Nephron (organoid): Measurements from ENCODE around the gene TMEM208.

Experiments used
- H3K27ac Mint-ChIP-seq, 3 experiments: 2 replicates each; pipeline ENCODE4 v1.8.0; 2020; ENCODE audit warnings: mixed read lengths in 3 of 3, mild to moderate bottlenecking in 2 of 3, moderate library complexity in 1 of 3
- H3K27me3 Mint-ChIP-seq: 2 replicates; pipeline ENCODE4 v1.8.0; 2021; ENCODE audit warnings: low read depth, mild to moderate bottlenecking, moderate library complexity, mixed read lengths
- H3K36me3 Mint-ChIP-seq: 2 replicates; pipeline ENCODE4 v1.8.0; 2020; ENCODE audit warnings: low read depth, mixed read lengths
- H3K4me1 Mint-ChIP-seq: 2 replicates; pipeline ENCODE4 v1.8.0; 2020; ENCODE audit warnings: mixed read lengths
- H3K4me3 Mint-ChIP-seq, 3 experiments: 2 replicates each; pipeline ENCODE4 v1.8.0; 2020; ENCODE audit warnings: mild to moderate bottlenecking in 3 of 3, mixed read lengths in 3 of 3, moderate library complexity in 2 of 3
- H3K9me3 Mint-ChIP-seq: 2 replicates; pipeline ENCODE4 v1.8.0; 2020; ENCODE audit warnings: mixed read lengths
- TF ChIP-seq, protein P1 (sequence below), 3 experiments: fragments of 200-600 bp; sonication (generic); IDR thresholded peaks; one replicate each; pipeline ENCODE4 v1.5.0; 2021; ENCODE audit warnings: antibody characterized with exemption in 3 of 3; ENCODE audit not compliant: unreplicated experiment in 3 of 3

Gene TMEM208

DNA sequence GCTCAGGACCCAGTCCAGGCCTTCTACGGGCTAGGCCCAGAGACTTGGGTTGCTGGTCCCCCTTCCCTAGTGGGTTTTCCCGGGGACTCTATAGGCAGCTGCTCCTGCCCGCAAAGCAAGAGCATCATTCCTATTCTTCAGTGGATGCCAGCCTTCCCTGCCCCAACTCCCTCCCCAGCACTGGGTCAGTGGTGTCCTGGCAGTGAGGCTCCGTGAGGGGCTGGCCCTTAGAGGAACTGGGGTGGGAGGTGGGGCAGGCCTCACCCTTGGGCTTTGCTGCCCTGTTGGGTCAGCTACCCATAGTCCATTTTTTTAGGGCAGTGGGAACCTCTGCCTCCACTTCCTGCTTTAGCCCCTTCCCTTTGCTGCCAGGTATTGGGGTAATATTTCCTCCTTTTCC lies 44.5 kb downstream of the TMEM208 start:
- no peaks in the 10 kb centered on the region for H3K36me3 Mint-ChIP-seq
- H3K4me3 Mint-ChIP-seq = no peak overlapping the region
- TF ChIP-seq, protein P1, sequence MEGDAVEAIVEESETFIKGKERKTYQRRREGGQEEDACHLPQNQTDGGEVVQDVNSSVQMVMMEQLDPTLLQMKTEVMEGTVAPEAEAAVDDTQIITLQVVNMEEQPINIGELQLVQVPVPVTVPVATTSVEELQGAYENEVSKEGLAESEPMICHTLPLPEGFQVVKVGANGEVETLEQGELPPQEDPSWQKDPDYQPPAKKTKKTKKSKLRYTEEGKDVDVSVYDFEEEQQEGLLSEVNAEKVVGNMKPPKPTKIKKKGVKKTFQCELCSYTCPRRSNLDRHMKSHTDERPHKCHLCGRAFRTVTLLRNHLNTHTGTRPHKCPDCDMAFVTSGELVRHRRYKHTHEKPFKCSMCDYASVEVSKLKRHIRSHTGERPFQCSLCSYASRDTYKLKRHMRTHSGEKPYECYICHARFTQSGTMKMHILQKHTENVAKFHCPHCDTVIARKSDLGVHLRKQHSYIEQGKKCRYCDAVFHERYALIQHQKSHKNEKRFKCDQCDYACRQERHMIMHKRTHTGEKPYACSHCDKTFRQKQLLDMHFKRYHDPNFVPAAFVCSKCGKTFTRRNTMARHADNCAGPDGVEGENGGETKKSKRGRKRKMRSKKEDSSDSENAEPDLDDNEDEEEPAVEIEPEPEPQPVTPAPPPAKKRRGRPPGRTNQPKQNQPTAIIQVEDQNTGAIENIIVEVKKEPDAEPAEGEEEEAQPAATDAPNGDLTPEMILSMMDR (IDR thresholded peaks at IDR 0.05; ENCODE audit: unreplicated experiment in 3 of 3) = no peak
- no peaks in the 10 kb centered on the region for H3K9me3 Mint-ChIP-seq
- H3K4me1 Mint-ChIP-seq = peaks cover under 1% of the 10 kb centered on the region
- H3K27ac Mint-ChIP-seq = no peak overlapping the region
- H3K27me3 Mint-ChIP-seq = peaks cover 7% of the 10 kb centered on the region

DNA sequence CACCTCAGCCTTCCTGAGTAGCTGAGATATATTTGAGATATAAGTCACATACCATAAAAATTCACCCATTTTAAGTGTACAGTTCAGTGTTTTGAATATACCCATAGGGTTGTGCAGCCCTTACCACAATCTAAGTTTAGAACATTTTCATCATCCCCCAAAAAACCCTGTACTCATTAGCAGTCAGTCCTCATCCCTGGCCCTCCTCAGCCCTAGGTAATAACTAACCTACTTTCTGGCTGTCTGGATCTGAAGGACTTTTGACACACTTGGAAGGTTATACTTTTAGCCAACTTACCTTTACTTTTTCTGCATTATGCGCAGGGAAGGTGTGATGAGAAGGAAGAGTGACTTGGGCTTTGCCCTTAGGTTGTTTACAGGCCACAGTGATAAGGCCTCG lies 48.4 kb downstream of the TMEM208 start:
- TF ChIP-seq, protein P1 (IDR thresholded peaks at IDR 0.05; ENCODE audit: unreplicated experiment in 3 of 3) = no peak
- H3K27ac Mint-ChIP-seq = peak overlapping the region; percentile 71 to 89 (median 80)
- H3K4me1 Mint-ChIP-seq = peaks cover 10% of the 10 kb centered on the region
- no peaks in the 10 kb centered on the region for H3K36me3 Mint-ChIP-seq
- H3K27me3 Mint-ChIP-seq = no peaks in the 10 kb centered on the region
- no peaks in the 10 kb centered on the region for H3K9me3 Mint-ChIP-seq
- peak overlapping the region in 2 of 3 experiments; percentile 6 to 19 for H3K4me3 Mint-ChIP-seq

DNA sequence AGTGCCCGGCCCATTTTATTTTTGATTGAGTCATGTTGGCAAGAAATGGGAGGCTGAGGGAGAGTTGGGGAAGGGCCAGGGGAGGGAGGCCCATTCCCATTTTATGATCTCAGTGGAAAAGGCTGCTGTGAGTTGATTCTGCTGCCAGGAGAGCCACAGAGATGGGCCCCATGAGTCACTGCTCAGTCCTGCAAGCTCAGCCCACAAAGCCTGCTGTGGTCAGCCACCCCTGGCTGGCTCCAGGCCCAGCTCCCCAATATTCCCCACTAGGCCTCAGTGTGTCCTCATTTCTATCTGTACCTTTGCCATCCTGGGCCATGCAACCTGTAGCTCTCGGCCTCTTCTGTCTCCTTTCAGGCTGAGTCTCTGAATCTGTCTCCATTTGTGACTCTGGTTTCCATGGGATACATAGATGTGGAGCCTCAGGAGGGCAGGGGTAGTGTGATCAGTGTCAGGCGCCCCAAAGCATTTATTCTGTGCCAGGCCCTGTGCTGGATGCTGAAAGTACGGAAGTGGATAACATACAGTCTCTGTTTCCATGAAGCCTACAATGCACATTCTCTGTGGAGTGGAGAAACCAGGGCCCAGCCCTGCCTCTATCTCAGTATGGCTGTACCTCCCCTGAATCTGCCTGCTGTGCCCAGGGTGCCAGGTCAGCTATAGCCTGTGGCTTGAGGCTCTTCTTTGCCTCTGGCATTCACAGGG lies 50.5 kb downstream of the TMEM208 start:
- H3K36me3 Mint-ChIP-seq = no peaks in the 10 kb centered on the region
- no peaks in the 10 kb centered on the region for H3K9me3 Mint-ChIP-seq
- no peaks in the 10 kb centered on the region for H3K27me3 Mint-ChIP-seq
- TF ChIP-seq, protein P1 (IDR thresholded peaks at IDR 0.05; ENCODE audit: unreplicated experiment in 3 of 3) = no peak
- H3K27ac Mint-ChIP-seq = peak overlapping the region; percentile 70 to 77 (median 70)
- H3K4me1 Mint-ChIP-seq = peaks cover 10% of the 10 kb centered on the region
- peak overlapping the region; percentile 21 to 66 (median 41) for H3K4me3 Mint-ChIP-seq

DNA sequence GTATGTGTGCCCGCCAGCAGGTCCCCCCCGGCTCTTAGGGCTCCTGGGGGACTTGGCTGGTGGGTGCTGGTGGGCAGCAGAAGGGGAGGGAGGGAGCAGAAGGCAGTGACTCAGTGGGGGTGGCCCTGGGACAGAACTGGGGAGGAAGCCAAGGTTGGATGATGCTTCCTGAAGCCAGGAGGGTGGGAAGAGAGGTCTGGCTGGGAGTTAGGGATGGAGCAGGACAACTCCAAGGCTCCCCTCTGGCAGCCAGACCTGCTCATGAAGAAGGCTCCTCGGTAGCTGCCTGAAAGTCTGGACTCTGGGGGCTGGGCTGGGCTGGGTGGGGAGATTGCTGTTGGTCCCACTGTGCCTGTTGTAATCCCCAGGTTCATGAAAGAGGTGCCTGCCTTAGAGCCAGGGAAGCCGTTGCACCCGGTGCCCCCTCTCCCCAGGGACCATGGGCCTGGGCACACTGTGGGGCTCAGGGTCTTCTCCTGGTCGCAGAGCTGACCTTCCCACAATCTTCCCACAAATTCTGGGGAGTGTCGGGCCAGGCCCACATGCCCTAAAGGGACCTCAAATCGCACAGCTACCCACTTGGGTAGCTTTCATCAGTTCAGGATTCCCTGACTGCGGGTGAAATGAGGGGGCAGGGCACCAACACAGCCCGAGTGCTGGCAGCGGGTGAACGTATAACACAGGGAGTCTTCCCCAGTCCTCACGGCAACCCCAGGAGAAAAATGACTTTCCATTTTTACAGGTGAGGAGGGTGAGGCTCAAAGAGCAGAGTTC lies 51.3 kb downstream of the TMEM208 start:
- H3K27me3 Mint-ChIP-seq = no peaks in the 10 kb centered on the region
- no peaks in the 10 kb centered on the region for H3K36me3 Mint-ChIP-seq
- TF ChIP-seq, protein P1 (IDR thresholded peaks at IDR 0.05; ENCODE audit: unreplicated experiment in 3 of 3) = no peak
- peak overlapping the region in 2 of 3 experiments; percentile 70 to 77 for H3K27ac Mint-ChIP-seq
- H3K9me3 Mint-ChIP-seq = no peaks in the 10 kb centered on the region
- H3K4me3 Mint-ChIP-seq = peak overlapping the region; percentile 74 to 81 (median 77)
- H3K4me1 Mint-ChIP-seq = peaks cover 10% of the 10 kb centered on the region
